HepG2 (cell line): ENCODE results near the gene RPL41. TPM values are rescaled to one million over a fixed set of nuclear protein-coding genes. Genes with fewer than 3 reads are reported as not detected.

ENCODE experiments used
- E2F1 ChIP-seq: sonication (generic); formaldehyde crosslinking; IDR thresholded peaks from 2 replicates; pipeline ENCODE4 v1.5.0; 2020; ENCODE audit warnings: missing genetic modification reagents
- EP300 ChIP-seq, 3 experiments: sonication (generic) in 1 of 3; formaldehyde crosslinking in 1 of 3; IDR thresholded peaks; 2 replicates each; pipeline versions ENCODE4 v1.5.1 to v1.6.1; 2011 to 2020; ENCODE audit warnings: low read depth in 2 of 3, low read length in 2 of 3, borderline replicate concordance in 1 of 3, improper control_type of control experiment in 1 of 3, mild to moderate bottlenecking in 1 of 3, missing genetic modification reagents in 1 of 3, moderate library complexity in 1 of 3
- ETV6 ChIP-seq: sonication (generic); formaldehyde crosslinking; conservative IDR thresholded peaks from 2 replicates; pipeline ENCODE4 v1.4.0; 2020; ENCODE audit warnings: missing genetic modification reagents
- GATAD2A ChIP-seq: IDR thresholded peaks from 2 replicates; pipeline ENCODE4 v1.6.1; 2016
- GZF1 ChIP-seq: sonication (generic); formaldehyde crosslinking; IDR thresholded peaks from 2 replicates; pipeline ENCODE4 v1.5.1; 2020; ENCODE audit warnings: mild to moderate bottlenecking, missing genetic modification reagents
- KLF12 ChIP-seq: sonication (generic); formaldehyde crosslinking; IDR thresholded peaks from 2 replicates; pipeline ENCODE4 v1.4.0; 2020; ENCODE audit warnings: missing genetic modification reagents, borderline replicate concordance
- SMAD1 ChIP-seq: sonication (generic); formaldehyde crosslinking; IDR thresholded peaks from 2 replicates; pipeline ENCODE4 v1.4.0; 2020; ENCODE audit warnings: missing genetic modification reagents, low read depth, mild to moderate bottlenecking, borderline replicate concordance
- SP5 ChIP-seq: IDR thresholded peaks from 2 replicates; pipeline ENCODE4 v1.6.1; 2016; ENCODE audit warnings: low read depth, borderline replicate concordance
- ZNF431 ChIP-seq: sonication (generic); formaldehyde crosslinking; IDR thresholded peaks from 2 replicates; pipeline ENCODE4 v1.9.0; 2022; ENCODE audit warnings: missing genetic modification reagents, low read depth, mild to moderate bottlenecking, borderline replicate concordance
- ZNF710 ChIP-seq: sonication (generic); formaldehyde crosslinking; IDR thresholded peaks from 2 replicates; pipeline ENCODE4 v1.5.0; 2020; ENCODE audit warnings: mild to moderate bottlenecking, missing genetic modification reagents, borderline replicate concordance
- polyA plus RNA-seq, 8 experiments: library from polyadenylated mRNA; depleted of rRNA in 3 of 8; stranded (reverse) in 7 of 8; unstranded in 1 of 8; fragments of >200 nt; fragmentation: Illumina TruSeq in 4 of 8; extraction: Trizol in 4 of 8; gene quantifications; 2 replicates each; pipeline versions ENCODE4 v1.2.1 to v1.2.3, GENCODE V29; 2011 to 2016; ENCODE audit warnings: low read depth in 4 of 8, missing spikeins in 1 of 8, mixed read lengths in 1 of 8; ENCODE audit not compliant: insufficient read depth in 1 of 8
- total RNA-seq, 5 experiments: library from RNA; depleted of rRNA; stranded (reverse); fragments of >200 nt; fragmentation: Illumina TruSeq; extraction: Trizol; gene quantifications; 2 replicates each; pipeline ENCODE4 v1.2.3, GENCODE V29; 2016; ENCODE audit warnings: low read depth in 1 of 5
- TF ChIP-seq, protein P1 (sequence below): sonication (generic); formaldehyde crosslinking; IDR thresholded peaks from 2 replicates; pipeline ENCODE4 v1.5.0; 2020; ENCODE audit warnings: missing genetic modification reagents
- TF ChIP-seq, protein P2 (sequence below): sonication (generic); formaldehyde crosslinking; IDR thresholded peaks from 2 replicates; pipeline ENCODE4 v1.5.1; 2020; ENCODE audit warnings: mild to moderate bottlenecking, missing genetic modification reagents, moderate library complexity
- TF ChIP-seq, protein P3 (sequence below): IDR thresholded peaks from 2 replicates; pipeline ENCODE4 v1.6.1; 2016; ENCODE audit warnings: missing compliant biosample characterization, missing genetic modification reagents, borderline replicate concordance
- TF ChIP-seq, protein P4 (sequence below): sonication (generic); formaldehyde crosslinking; IDR thresholded peaks from 2 replicates; pipeline ENCODE4 v1.4.0; 2020; ENCODE audit warnings: missing genetic modification reagents

RPL41 gene
- total and polyA plus RNA-seq, 2 of the 13 experiments (the other 11 are each of a cell fraction or from before 2014, with no cell fraction given) = 4,012 to 7,670 TPM

GRCh38 chr12:56127888-56128669 is 11.6 kb downstream of the RPL41 start, which contains the start of gene ESYT1 (continued):
- TF ChIP-seq ZNF710 (CRISPR knock-in tag) (no peak), KLF12 (CRISPR knock-in tag) (peak; percentile 85), GATAD2A (CRISPR knock-in tag) (0 out of 2 replicates have a peak, but pooled peaks have one; percentile 21), GZF1 (peak; percentile 40; the same call in 1 of the 2 replicates), E2F1 (CRISPR knock-in tag) (peak; percentile 91), ZNF431 (CRISPR knock-in tag) (no peak), EP300 (IDR thresholded peaks at IDR 0.05; ENCODE audit: low read depth in 2 of 2, low read length in 2 of 2) (no peak), EP300 (CRISPR knock-in tag; IDR thresholded peaks at IDR 0.05; ENCODE audit: borderline replicate concordance) (peak; percentile 36; the same call in 1 of the 2 replicates), SMAD1 (0 out of 2 replicates have a peak, but pooled peaks have one; percentile 4), ETV6 (CRISPR knock-in tag) (no peak), SP5 (peak; percentile 53; the same call in 1 of the 2 replicates)
- TF ChIP-seq, protein P1, sequence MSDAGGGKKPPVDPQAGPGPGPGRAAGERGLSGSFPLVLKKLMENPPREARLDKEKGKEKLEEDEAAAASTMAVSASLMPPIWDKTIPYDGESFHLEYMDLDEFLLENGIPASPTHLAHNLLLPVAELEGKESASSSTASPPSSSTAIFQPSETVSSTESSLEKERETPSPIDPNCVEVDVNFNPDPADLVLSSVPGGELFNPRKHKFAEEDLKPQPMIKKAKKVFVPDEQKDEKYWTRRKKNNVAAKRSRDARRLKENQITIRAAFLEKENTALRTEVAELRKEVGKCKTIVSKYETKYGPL (CRISPR knock-in tag) = peak; percentile 46; the same call in 1 of the 2 replicates
- TF ChIP-seq, protein P2, sequence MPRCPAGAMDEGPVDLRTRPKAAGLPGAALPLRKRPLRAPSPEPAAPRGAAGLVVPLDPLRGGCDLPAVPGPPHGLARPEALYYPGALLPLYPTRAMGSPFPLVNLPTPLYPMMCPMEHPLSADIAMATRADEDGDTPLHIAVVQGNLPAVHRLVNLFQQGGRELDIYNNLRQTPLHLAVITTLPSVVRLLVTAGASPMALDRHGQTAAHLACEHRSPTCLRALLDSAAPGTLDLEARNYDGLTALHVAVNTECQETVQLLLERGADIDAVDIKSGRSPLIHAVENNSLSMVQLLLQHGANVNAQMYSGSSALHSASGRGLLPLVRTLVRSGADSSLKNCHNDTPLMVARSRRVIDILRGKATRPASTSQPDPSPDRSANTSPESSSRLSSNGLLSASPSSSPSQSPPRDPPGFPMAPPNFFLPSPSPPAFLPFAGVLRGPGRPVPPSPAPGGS (CRISPR knock-in tag) = peak; percentile 65; the same call in 1 of the 2 replicates
- TF ChIP-seq, protein P3, sequence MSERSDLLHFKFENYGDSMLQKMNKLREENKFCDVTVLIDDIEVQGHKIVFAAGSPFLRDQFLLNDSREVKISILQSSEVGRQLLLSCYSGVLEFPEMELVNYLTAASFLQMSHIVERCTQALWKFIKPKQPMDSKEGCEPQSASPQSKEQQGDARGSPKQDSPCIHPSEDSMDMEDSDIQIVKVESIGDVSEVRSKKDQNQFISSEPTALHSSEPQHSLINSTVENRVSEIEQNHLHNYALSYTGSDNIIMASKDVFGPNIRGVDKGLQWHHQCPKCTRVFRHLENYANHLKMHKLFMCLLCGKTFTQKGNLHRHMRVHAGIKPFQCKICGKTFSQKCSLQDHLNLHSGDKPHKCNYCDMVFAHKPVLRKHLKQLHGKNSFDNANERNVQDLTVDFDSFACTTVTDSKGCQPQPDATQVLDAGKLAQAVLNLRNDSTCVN (CRISPR knock-in tag) = peak; percentile 41; the same call in 1 of the 2 replicates
- TF ChIP-seq, protein P4, sequence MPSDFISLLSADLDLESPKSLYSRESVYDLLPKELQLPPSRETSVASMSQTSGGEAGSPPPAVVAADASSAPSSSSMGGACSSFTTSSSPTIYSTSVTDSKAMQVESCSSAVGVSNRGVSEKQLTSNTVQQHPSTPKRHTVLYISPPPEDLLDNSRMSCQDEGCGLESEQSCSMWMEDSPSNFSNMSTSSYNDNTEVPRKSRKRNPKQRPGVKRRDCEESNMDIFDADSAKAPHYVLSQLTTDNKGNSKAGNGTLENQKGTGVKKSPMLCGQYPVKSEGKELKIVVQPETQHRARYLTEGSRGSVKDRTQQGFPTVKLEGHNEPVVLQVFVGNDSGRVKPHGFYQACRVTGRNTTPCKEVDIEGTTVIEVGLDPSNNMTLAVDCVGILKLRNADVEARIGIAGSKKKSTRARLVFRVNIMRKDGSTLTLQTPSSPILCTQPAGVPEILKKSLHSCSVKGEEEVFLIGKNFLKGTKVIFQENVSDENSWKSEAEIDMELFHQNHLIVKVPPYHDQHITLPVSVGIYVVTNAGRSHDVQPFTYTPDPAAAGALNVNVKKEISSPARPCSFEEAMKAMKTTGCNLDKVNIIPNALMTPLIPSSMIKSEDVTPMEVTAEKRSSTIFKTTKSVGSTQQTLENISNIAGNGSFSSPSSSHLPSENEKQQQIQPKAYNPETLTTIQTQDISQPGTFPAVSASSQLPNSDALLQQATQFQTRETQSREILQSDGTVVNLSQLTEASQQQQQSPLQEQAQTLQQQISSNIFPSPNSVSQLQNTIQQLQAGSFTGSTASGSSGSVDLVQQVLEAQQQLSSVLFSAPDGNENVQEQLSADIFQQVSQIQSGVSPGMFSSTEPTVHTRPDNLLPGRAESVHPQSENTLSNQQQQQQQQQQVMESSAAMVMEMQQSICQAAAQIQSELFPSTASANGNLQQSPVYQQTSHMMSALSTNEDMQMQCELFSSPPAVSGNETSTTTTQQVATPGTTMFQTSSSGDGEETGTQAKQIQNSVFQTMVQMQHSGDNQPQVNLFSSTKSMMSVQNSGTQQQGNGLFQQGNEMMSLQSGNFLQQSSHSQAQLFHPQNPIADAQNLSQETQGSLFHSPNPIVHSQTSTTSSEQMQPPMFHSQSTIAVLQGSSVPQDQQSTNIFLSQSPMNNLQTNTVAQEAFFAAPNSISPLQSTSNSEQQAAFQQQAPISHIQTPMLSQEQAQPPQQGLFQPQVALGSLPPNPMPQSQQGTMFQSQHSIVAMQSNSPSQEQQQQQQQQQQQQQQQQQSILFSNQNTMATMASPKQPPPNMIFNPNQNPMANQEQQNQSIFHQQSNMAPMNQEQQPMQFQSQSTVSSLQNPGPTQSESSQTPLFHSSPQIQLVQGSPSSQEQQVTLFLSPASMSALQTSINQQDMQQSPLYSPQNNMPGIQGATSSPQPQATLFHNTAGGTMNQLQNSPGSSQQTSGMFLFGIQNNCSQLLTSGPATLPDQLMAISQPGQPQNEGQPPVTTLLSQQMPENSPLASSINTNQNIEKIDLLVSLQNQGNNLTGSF = no peak
